ENCODE data around the gene SEMA3B.

DNA sequence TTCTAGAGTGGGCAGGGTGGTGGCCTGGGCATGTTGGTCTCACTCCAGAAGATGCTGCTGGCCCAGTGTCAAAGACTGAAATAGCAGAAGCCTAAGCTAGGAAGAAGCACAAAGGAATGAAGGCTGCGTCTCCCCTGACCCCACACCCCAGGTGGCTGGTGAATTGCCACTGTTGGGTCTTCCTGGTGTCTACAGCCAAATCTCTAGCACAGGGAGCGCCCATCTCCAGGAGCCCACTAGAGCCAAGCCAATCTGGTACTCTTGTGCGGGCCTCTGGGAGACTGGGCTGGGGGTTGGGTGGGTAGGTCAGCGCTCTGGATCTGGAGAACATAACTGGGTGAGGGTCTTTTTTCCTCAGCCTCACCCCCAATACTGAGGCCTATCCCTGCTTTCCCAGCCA, 58.2 kb downstream of the SEMA3B start:
- TF ChIP-seq, protein P1, sequence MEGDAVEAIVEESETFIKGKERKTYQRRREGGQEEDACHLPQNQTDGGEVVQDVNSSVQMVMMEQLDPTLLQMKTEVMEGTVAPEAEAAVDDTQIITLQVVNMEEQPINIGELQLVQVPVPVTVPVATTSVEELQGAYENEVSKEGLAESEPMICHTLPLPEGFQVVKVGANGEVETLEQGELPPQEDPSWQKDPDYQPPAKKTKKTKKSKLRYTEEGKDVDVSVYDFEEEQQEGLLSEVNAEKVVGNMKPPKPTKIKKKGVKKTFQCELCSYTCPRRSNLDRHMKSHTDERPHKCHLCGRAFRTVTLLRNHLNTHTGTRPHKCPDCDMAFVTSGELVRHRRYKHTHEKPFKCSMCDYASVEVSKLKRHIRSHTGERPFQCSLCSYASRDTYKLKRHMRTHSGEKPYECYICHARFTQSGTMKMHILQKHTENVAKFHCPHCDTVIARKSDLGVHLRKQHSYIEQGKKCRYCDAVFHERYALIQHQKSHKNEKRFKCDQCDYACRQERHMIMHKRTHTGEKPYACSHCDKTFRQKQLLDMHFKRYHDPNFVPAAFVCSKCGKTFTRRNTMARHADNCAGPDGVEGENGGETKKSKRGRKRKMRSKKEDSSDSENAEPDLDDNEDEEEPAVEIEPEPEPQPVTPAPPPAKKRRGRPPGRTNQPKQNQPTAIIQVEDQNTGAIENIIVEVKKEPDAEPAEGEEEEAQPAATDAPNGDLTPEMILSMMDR (conservative IDR thresholded peaks at IDR 0.05; ENCODE audit: low read depth in 2 of 2), result no peak
- TF ChIP-seq EZH2 (IDR thresholded peaks at IDR 0.05; ENCODE audit: low read depth, unreplicated experiment), result no peak
- TF ChIP-seq POLR2AphosphoS5 (IDR thresholded peaks at IDR 0.05; ENCODE audit: low read depth), result no peak
- no peak for TF ChIP-seq STAT1 (IDR thresholded peaks at IDR 0.05; ENCODE audit: unreplicated experiment)
- TF ChIP-seq, protein P2, sequence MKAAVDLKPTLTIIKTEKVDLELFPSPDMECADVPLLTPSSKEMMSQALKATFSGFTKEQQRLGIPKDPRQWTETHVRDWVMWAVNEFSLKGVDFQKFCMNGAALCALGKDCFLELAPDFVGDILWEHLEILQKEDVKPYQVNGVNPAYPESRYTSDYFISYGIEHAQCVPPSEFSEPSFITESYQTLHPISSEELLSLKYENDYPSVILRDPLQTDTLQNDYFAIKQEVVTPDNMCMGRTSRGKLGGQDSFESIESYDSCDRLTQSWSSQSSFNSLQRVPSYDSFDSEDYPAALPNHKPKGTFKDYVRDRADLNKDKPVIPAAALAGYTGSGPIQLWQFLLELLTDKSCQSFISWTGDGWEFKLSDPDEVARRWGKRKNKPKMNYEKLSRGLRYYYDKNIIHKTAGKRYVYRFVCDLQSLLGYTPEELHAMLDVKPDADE (IDR thresholded peaks at IDR 0.05), result no peak
- TF ChIP-seq, protein P3, sequence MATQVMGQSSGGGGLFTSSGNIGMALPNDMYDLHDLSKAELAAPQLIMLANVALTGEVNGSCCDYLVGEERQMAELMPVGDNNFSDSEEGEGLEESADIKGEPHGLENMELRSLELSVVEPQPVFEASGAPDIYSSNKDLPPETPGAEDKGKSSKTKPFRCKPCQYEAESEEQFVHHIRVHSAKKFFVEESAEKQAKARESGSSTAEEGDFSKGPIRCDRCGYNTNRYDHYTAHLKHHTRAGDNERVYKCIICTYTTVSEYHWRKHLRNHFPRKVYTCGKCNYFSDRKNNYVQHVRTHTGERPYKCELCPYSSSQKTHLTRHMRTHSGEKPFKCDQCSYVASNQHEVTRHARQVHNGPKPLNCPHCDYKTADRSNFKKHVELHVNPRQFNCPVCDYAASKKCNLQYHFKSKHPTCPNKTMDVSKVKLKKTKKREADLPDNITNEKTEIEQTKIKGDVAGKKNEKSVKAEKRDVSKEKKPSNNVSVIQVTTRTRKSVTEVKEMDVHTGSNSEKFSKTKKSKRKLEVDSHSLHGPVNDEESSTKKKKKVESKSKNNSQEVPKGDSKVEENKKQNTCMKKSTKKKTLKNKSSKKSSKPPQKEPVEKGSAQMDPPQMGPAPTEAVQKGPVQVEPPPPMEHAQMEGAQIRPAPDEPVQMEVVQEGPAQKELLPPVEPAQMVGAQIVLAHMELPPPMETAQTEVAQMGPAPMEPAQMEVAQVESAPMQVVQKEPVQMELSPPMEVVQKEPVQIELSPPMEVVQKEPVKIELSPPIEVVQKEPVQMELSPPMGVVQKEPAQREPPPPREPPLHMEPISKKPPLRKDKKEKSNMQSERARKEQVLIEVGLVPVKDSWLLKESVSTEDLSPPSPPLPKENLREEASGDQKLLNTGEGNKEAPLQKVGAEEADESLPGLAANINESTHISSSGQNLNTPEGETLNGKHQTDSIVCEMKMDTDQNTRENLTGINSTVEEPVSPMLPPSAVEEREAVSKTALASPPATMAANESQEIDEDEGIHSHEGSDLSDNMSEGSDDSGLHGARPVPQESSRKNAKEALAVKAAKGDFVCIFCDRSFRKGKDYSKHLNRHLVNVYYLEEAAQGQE (IDR thresholded peaks at IDR 0.05; ENCODE audit: unreplicated experiment), result no peak
- TF ChIP-seq EZH2phosphoT487 (IDR thresholded peaks at IDR 0.05; ENCODE audit: unreplicated experiment), result no peak
- no peak for TF ChIP-seq CREB1 (CRISPR knock-in tag; IDR thresholded peaks at IDR 0.05; ENCODE audit: low read depth)
- TF ChIP-seq NANOG (IDR thresholded peaks at IDR 0.05; ENCODE audit: borderline replicate concordance), result no peak
- TF ChIP-seq JUNB (IDR thresholded peaks at IDR 0.05; ENCODE audit: unreplicated experiment), result no peak
- no peak for TF ChIP-seq ZNF331 (CRISPR knock-in tag; IDR thresholded peaks at IDR 0.05; ENCODE audit: low read depth)
